NCI-H2107 treated with DMSO at 0.1 percent for 48 hours (cell line): ENCODE results near the gene ARHGEF18.

Source experiments
- DNase-seq: peaks from one replicate; lab custom pipeline; 2025; ENCODE audit not compliant: unreplicated experiment; lab: John Stamatoyannopoulos, UW

Gene ARHGEF18

GRCh38 chr19:7383284-7383683 is 34.5 kb downstream of the ARHGEF18 start:
- DNase-seq: no peak

GRCh38 chr19:7385062-7385461 is 36.3 kb downstream of the ARHGEF18 start:
- no peak for DNase-seq

GRCh38 chr19:7386308-7386707 is 37.6 kb downstream of the ARHGEF18 start:
- no peak for DNase-seq

- no peak for DNase-seq
Measured at GRCh38 chr19:7386769-7387168, 38.0 kb downstream of the ARHGEF18 start.

- no peak for DNase-seq
Measured at GRCh38 chr19:7391218-7391670, 42.5 kb downstream of the ARHGEF18 start.

GRCh38 chr19:7393459-7393858 is 44.7 kb downstream of the ARHGEF18 start:
- DNase-seq: no peak

- DNase-seq: no peak
Measured at GRCh38 chr19:7393939-7394730, 45.4 kb downstream of the ARHGEF18 start.

- peak; percentile 65 for DNase-seq
Measured at GRCh38 chr19:7394731-7395359, 46.1 kb downstream of the ARHGEF18 start.

GRCh38 chr19:7395360-7396066 is 46.8 kb downstream of the ARHGEF18 start:
- DNase-seq: no peak

GRCh38 chr19:7397687-7398086 is 49.0 kb downstream of the ARHGEF18 start:
- no peak for DNase-seq
